Fibroblast of villous mesenchyme (primary cell): ENCODE data around the gene ANKRD27. TPM values are rescaled to one million over a fixed set of nuclear protein-coding genes. Genes with fewer than 3 reads are reported as not detected.
"Not testable (repeated sequence)": the region's sequence is repeated elsewhere in the genome, so short reads cannot be mapped to it uniquely, and the experiment has no call there.

ENCODE experiments used
- DNase-seq: peaks from one replicate; pipeline ENCODE4 v3.0.0-alpha.2; 2010; ENCODE audit warnings: low read depth
- H3K4me3 ChIP-seq: 2 replicates; pipeline ENCODE4 v1.5.1; 2011; ENCODE audit warnings: low read depth, mild to moderate bottlenecking, low read length
- total RNA-seq: library from RNA; depleted of rRNA; stranded (reverse); fragments of >200 nt; gene quantifications from 2 replicates; pipeline ENCODE4 v1.2.3, GENCODE V29; 2012
- TF ChIP-seq, protein P1 (sequence below): IDR thresholded peaks from 2 replicates; pipeline ENCODE4 v1.5.1; 2012; ENCODE audit warnings: low read depth, mild to moderate bottlenecking, low read length; ENCODE audit not compliant: insufficient read depth

The ANKRD27 gene
- total RNA-seq, 1 donor, result 37.1 TPM

DNA sequence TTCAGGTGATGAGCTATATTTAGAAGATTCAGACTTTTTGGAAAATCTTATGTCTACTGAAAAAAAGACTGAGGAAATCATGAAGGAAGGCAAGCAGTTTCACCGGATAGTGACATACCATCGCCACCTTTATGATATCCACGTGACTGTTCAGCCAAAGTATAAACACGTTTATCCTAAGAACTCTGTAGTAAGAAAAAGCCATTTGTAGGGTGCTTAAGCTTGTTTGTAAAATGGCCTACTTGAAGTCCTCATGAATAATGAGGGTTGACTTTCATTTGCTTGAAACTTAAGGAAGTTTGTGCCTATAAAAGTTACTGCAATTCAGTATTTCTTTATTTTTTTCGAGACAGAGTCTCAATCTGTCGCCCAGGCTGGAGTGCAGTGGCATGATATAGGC is 36.8 kb upstream of the ANKRD27 start:
- no peak for DNase-seq
- TF ChIP-seq, protein P1, sequence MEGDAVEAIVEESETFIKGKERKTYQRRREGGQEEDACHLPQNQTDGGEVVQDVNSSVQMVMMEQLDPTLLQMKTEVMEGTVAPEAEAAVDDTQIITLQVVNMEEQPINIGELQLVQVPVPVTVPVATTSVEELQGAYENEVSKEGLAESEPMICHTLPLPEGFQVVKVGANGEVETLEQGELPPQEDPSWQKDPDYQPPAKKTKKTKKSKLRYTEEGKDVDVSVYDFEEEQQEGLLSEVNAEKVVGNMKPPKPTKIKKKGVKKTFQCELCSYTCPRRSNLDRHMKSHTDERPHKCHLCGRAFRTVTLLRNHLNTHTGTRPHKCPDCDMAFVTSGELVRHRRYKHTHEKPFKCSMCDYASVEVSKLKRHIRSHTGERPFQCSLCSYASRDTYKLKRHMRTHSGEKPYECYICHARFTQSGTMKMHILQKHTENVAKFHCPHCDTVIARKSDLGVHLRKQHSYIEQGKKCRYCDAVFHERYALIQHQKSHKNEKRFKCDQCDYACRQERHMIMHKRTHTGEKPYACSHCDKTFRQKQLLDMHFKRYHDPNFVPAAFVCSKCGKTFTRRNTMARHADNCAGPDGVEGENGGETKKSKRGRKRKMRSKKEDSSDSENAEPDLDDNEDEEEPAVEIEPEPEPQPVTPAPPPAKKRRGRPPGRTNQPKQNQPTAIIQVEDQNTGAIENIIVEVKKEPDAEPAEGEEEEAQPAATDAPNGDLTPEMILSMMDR, result no peak

DNA sequence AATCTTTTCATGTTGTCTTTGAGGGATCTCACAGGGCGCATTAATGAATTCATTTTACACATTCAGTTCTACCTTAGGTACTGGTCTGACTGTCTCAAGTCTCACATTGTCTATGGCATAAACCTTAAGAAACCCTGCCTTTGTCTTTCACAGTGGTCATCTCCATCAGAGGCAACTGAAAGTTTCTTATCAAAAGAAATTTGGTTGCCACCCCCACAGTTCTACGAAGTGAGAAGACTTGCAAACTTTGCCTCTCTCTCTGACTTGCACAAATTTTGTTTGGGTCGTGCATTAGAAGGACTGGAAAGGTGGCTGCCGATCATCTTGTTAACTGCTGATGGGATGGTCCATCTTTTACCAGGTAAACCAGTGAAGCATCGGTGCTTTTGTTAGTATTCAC is 34.1 kb upstream of the ANKRD27 start:
- TF ChIP-seq, protein P1, result no peak
- no peak overlapping the region for H3K4me3 ChIP-seq
- DNase-seq, result no peak

More for the DNA sequence above, 36.8 kb upstream of the ANKRD27 start:
- no peak overlapping the region for H3K4me3 ChIP-seq

DNA sequence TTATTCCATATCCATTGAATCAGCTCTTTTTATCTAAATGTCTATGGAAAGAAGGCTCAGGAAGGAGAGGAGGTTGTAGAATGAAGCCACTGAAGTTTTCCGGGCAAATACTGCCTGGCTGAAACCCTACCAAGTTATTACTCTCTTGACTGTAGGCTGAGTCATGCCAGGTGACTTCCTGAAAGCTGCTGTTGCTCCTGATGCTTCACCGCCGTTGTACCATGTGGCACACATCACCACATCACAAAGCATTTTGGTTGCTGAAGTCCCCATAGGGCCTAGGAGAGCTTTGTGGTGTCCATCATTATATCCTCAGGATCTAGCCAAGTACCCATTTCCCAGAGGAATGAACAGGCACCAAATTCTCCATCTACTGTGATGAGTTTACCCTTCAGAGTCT is 33.5 kb upstream of the ANKRD27 start:
- TF ChIP-seq, protein P1, result no peak
- no peak overlapping the region for H3K4me3 ChIP-seq
- no peak for DNase-seq

DNA sequence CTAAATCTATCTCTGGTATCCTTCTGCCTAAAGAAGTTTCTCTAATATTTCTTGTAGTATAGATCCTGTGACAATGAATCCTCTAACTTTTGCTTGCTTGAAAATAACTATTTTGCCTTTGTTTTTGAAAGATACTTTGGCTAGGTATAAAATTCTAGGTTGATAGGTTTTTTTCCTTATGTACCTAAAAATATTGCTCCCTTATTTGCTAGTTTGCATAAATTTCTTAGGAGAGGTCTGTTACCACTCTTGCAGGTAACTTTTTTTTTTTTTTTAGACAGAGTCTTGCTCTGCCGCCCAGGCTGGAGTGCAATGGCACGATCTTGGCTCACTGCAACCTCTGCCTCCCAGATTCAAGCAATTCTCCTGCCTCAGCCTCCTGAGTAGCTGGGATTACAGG is 29.0 kb upstream of the ANKRD27 start:
- DNase-seq, H3K4me3 ChIP-seq: not testable (repeated sequence)

DNA sequence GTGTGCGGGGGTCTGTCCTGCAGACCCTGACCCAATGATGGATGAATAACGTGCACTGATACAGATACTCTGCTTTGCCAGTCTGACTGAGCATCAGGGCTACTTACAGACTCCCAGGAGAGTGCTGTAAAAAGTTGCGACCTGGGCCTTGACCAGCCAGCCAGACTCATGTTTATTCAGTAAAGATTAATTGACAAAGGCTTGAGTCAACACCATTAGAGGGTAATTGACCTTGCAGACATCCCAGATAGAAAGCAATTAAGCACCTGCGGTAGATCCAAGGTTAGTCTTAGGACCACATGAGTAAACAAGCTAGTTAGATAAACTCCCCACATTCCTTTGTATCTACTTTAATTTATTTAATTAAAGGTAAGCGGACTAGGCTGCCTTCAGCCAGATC is 27.0 kb upstream of the ANKRD27 start:
- DNase-seq, result no peak
- TF ChIP-seq, protein P1, result no peak
- no peak overlapping the region for H3K4me3 ChIP-seq

DNA sequence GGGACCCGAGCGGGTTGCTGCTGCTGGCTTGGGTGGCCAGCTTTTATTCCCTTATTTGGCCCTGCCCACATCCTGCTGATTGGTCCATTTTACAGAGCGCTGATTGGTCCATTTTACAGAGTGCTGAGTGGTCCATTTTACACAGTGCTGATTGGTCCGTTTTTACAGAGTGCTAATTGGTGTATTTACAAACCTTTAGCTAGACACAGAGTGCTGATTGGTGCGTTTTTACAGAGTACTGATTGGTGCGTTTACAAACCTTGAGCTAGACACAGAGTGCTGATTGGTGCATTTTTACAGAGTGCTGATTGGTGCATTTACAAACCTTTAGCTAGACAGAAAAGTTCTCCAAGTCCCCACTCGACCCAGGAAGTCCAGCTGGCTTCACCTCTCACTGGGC is 25.1 kb upstream of the ANKRD27 start:
- H3K4me3 ChIP-seq, DNase-seq: not testable (repeated sequence)

DNA sequence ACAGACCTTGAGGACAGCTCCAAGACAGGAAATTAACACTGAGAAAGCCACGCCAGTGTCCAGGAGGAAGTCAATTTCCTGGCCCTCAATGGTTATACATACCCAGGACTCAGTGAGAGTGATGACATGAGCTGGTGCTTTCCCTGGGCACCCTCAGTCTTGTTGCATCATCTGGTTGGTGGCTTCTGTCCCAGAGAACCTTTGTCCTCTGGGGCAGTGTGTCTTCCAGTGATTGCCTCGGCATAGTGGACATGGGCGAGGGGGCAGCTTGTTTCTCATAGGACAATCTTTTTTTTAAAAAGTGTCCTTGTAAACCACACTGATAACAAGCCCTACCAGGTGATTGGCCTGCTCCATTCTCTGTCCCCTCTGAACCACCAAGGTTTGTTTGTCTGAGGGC is 21.8 kb upstream of the ANKRD27 start:
- not testable (repeated sequence) for DNase-seq, H3K4me3 ChIP-seq

DNA sequence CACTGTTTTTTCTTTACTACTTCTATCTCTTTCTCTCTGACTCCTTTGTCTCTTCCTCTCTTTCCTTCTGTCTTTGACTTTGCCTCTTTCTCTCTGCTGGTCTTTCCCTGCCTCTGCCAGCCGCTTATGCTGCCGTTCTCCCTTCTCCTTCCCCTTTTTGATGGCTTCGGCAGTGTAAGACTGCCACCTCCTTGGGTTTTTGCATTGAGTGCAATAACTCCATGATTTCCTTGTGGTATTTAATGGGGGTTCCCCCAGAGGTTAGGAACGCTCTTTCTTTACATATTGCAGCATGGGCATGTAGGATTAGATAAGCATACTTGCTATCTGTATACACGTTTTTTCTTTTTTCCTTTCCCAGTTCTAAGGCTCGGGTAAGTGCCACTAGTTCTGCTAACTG is 20.5 kb upstream of the ANKRD27 start:
- H3K4me3 ChIP-seq, DNase-seq: not testable (repeated sequence)

DNA sequence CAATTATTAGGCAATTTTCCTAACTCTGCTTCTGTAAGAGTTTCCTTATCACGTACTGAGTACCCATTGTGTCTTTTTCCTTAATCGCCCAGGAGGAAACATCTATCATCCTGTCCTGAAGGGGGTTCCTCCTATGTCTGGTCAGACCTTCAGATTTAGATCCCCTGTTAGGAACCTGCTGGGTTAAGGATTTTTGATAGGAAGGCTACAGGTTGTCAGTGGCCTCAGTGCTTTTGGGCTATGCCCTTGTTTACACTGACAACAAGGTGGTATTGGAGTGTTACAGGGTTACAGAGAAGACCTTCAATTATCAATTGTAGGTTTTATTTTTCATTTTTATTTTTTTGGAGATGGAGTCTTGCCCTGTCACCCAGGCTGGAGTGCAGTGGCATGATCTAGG is 19.9 kb upstream of the ANKRD27 start:
- H3K4me3 ChIP-seq, DNase-seq: not testable (repeated sequence)

DNA sequence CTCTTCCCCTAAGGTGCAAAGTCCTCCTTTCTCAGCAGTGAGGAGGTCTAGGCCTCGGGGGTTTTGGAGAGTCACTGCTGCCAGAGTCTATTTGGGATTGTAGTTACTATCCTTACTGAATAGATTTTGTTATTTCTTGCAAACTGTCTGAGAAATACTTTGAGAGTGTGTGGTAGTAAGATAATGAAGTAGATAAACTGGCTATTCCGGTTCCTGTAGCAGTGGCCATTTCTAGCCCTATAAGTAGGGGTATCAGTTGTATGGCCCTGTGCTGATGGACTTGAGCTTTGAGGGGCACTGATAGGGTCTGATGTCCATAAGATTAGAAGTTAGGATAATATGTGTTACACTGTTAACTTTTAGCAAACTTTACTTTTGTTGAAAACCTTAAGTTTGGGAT is 19.3 kb upstream of the ANKRD27 start:
- not testable (repeated sequence) for DNase-seq, H3K4me3 ChIP-seq

DNA sequence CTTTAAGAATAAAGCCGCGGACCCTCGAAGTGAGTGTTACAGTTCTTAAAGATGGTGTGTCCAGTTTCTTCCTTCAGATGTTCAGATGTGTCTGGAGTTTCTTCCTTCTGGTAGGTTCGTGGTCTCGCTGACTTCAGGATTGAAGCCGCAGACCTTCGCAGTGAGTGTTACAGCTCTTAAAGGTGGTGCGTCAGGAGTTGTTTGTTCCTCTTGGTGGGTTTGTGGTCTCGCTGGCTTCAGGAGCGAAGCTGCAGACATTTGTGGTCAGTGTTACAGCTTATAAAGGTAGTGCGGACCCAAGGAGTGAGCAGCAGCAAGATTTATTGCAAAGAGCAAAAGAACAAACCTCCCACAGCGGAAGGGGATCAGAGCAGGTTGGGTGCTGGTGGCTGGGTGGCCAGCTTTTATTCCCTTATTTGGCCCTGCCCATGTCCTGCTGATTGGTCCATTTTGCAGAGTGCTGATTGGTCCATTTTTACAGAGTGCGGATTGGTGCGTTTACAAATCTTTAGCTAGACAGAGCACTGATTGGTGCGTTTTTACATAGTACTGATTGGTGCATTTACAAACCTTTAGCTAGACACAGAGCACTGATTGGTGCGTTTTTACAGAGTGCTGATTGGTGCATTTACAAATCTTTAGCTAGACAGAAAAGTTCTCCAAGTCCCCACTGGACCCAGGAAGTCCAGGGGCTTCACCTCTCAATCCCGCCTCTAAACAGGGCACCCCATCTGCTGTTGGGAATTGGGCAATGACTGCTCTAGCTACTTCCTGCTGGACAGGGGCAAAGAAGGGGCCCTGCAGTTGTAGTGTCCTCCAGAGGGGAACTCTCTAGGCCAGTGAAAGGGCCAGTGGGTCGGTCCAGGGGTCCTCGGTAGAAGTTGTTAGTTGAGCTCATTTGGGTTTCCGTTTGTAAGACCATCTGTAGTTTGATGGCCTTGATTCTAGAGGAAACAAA is 18.4 kb upstream of the ANKRD27 start:
- not testable (repeated sequence) for DNase-seq
- H3K4me3 ChIP-seq, result peak overlapping the region; percentile 59
